ENCODE measurements around the gene CTAGE6.
"Not testable (repeated sequence)": the region's sequence is repeated elsewhere in the genome, so short reads cannot be mapped to it uniquely, and the experiment has no call there.

Gene CTAGE6

GRCh38 chr7:143711727-143712324, 45.7 kb downstream of the CTAGE6 start:
- not testable (repeated sequence) for H3K79me2 ChIP-seq (ENCODE audit: low read length); DNase-seq; H3K9ac ChIP-seq (ENCODE audit: low read length); H2AFZ ChIP-seq (ENCODE audit: low read length); H3F3A ChIP-seq (ENCODE audit: insufficient read depth, low read length); H3K4me2 ChIP-seq (ENCODE audit: low read depth, low read length); H4K20me1 ChIP-seq (ENCODE audit: insufficient read depth, low read length); H3K9me3 ChIP-seq (replicated peaks; ENCODE audit: insufficient read depth, low read length); H3K4me1 ChIP-seq (ENCODE audit: low read length); H3K4me3 ChIP-seq (ENCODE audit: low read length); H3K27me3 ChIP-seq (replicated peaks; ENCODE audit: insufficient read depth, low read length); H3K27ac ChIP-seq (ENCODE audit: low read length); H3K36me3 ChIP-seq (replicated peaks; ENCODE audit: insufficient read depth, low read length); H3K9me2 ChIP-seq (replicated peaks; ENCODE audit: insufficient read depth, low read length)

- not testable (repeated sequence) for H3K27me3 ChIP-seq (replicated peaks; ENCODE audit: insufficient read depth, low read length); H2AFZ ChIP-seq (ENCODE audit: low read length); H3K27ac ChIP-seq (ENCODE audit: low read length); H3K4me2 ChIP-seq (ENCODE audit: low read depth, low read length); H3K79me2 ChIP-seq (ENCODE audit: low read length); DNase-seq; H3K9ac ChIP-seq (ENCODE audit: low read length); H3K36me3 ChIP-seq (replicated peaks; ENCODE audit: insufficient read depth, low read length); H3F3A ChIP-seq (ENCODE audit: insufficient read depth, low read length); H3K9me2 ChIP-seq (replicated peaks; ENCODE audit: insufficient read depth, low read length); H3K4me1 ChIP-seq (ENCODE audit: low read length); H3K9me3 ChIP-seq (replicated peaks; ENCODE audit: insufficient read depth, low read length); H3K4me3 ChIP-seq (ENCODE audit: low read length); H4K20me1 ChIP-seq (ENCODE audit: insufficient read depth, low read length)
Observed at GRCh38 chr7:143709895-143710294, 47.6 kb downstream of the CTAGE6 start.

Data from MM.1S (cell line).